Activated CD4-positive, CD25-positive, alpha-beta regulatory T cell treated with anti-CD3 and anti-CD28 coated beads, Interleukin-2, amount 50 U/mL, for 72 hours (primary cell): ENCODE results near the gene IMMP2L.

Experiments
- DNase-seq: peaks from one replicate; pipeline ENCODE4 v3.0.0; 2021

IMMP2L gene

DNA sequence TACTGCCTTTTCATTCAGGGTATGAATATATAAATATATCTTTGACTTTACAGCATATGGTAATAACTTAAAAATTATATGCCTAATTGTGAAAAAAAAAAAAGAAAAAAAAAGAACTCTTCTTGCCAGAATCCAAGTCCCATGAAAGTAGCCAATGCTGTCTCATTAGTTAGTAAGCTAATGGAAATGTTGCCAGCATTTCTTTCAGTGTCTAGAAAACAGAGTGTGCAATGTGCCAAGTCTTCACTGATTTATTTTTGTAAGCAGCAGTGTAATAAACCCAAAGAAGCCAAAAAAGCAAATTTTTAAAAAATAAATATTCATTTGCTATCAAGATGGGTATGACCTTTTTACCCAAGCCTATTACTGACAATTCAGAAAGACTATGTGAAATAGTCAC, 502.5 kb downstream of the IMMP2L start:
- DNase-seq, result no peak

- no peak for DNase-seq
These were observed 505.2 kb downstream of the IMMP2L start for GRCh38 chr7:111057066-111057465.

DNA sequence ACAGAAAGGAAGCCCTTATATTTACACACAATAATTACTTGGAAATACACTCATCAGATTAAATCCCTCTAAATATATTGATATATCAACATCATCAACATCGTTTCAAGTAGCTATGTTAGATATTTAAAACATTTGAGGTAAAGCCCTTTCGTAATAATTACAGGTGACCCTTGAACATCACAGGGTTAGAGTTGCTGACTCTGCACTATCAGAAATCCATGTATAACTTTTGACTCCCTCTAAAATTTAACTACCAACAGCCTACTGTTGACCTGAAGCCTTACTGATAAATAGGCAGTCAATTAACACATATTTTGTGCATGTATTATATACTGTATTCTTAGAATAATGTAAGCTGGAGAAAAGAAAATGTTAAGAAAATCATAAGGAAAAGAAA, 505.9 kb downstream of the IMMP2L start:
- no peak for DNase-seq

DNA sequence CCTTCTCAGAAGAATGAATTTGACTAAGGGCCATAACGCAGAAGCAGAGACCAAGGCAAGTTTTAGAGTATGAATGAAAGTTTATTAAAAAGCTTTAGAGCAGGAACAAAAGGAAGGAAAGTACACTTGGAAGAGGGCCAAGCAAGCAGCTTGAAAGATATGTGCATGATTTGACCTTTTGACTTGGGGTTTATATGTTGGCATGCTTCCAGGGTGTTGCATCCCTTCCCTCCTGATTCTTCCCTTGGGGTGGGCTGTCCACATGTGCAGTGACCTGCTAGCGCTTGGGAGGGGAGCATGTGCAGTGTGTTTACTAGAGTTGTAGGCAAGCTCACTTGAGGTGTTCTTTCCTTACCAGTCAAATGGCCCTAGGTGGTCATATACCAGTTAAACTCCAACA, 509.3 kb downstream of the IMMP2L start:
- DNase-seq, result no peak

GRCh38 chr7:111051832-111052231, 510.5 kb downstream of the IMMP2L start:
- no peak for DNase-seq

DNA sequence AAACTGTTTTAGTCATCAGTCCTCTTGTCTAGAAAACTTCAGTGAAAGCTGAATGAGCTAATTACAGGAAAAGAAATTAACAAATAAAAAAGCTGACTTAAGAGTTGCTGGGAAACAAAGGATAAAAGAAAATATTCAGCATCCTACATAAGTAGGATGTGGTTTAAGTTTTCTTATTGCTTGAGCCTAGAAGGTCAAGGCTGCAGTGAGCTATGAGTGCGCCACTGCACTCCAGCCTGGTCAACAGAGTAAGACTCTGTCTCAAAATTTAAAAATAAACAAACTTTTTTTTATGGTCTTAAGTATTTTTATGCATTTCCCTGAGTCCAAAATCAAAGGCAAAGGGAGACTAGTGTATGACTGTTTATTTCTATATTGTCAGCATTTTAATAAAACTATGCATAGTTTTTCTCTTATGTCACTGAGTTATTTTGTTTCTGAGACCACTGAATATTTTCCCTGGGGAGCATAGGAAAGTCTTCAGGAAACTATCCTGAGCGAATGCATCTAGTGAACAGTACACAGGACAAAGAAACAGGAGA, 511.3 kb downstream of the IMMP2L start:
- DNase-seq, result no peak

- DNase-seq, result no peak
These were observed 512.2 kb downstream of the IMMP2L start for GRCh38 chr7:111049971-111050680.

GRCh38 chr7:111047595-111047994, 514.7 kb downstream of the IMMP2L start:
- DNase-seq, result no peak

DNA sequence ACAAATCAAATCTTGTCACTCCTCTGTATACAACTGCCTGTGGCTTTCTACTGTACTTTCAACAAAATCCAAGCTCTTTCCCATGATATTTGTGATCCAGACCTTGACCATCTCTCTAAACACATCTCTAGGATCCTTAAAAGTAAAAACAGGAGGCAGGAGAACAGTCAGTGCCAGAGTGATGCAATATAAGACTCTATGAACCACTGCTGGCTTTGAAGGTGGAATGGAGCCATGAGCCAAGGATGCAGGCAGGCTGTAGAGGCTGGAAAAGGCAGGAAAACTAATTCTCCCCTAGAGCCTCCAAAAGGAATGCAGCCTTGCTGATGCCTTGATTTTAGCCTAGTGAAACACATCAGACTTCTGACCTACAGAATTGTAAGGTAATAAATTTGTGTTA, 516.8 kb downstream of the IMMP2L start:
- DNase-seq, result no peak

DNA sequence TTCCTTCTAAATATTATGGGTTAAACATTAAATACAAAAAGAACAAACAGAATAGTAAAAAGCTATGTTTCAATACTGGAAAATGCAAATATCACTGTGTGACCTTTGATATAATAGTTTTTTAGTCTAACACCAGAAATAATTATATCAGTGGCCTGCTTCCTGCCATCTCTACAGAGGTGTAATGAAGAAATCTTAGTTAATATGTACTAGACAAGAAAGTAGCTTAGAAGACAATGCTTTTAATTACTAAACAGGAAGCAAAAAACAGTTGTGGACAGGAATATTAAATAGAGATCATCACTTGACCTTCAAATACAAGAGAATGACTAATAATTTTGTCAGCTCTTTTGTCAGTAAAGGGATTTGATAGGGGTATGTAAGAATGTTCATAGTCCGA, 518.7 kb downstream of the IMMP2L start:
- no peak for DNase-seq

GRCh38 chr7:111042842-111043241, 519.5 kb downstream of the IMMP2L start:
- DNase-seq, result no peak

GRCh38 chr7:111041577-111041976, 520.7 kb downstream of the IMMP2L start:
- no peak for DNase-seq

DNA sequence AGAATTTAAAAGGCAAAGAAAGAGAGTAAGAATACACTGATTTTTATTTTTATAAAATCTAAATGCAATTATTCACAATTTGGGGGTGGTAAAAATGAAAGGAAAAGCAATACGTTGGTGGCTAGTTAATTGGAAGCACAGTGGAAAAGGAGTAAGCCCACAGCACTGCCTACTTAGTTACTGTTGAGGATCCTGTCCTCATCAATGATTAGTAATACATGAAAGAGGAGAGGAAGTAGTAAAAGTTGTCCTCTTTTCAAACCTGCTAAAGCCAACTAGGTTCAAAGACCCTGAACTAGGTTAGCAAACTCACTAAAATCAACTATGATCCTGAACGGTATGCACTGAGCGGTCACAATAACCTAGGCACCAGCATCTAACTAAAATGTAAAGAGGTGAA, 524.1 kb downstream of the IMMP2L start:
- no peak for DNase-seq

GRCh38 chr7:111031916-111032315, 530.4 kb downstream of the IMMP2L start:
- DNase-seq, result no peak

GRCh38 chr7:111030336-111030735, 532.0 kb downstream of the IMMP2L start:
- no peak for DNase-seq

- no peak for DNase-seq
These were observed 532.6 kb downstream of the IMMP2L start for GRCh38 chr7:111029574-111030251.

- DNase-seq, result no peak
These were observed 533.1 kb downstream of the IMMP2L start for GRCh38 chr7:111029141-111029572.

- DNase-seq, result no peak
These were observed 534.9 kb downstream of the IMMP2L start for GRCh38 chr7:111027396-111027795.

DNA sequence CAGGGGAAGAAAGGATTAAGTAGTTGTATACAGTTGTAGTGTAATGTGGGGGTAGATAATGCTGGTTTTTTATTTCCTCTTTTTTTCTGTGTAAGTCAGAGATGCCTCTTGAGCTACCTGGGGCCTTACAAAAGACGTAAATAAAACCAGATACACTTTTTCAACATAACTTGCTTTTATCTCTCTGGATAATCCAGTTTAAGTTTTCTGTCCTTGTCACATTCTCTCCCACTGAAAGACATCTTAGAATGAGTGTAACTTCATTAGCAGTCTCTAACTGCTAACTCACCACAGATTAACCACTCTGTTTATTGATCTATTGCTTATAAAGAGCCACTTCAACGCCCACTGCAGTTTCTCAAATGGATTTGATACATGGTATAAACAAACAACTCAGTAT, 535.5 kb downstream of the IMMP2L start:
- no peak for DNase-seq

GRCh38 chr7:111026343-111026742, 535.9 kb downstream of the IMMP2L start:
- DNase-seq, result no peak

GRCh38 chr7:111025006-111025405, 537.3 kb downstream of the IMMP2L start:
- DNase-seq, result no peak

GRCh38 chr7:111018960-111019736, 543.1 kb downstream of the IMMP2L start:
- no peak for DNase-seq

GRCh38 chr7:111018447-111018846, 543.8 kb downstream of the IMMP2L start:
- DNase-seq, result no peak

GRCh38 chr7:111014079-111014478, 548.2 kb downstream of the IMMP2L start:
- no peak for DNase-seq
